Stimulated activated naive CD4-positive, alpha-beta T cell (primary cell): ENCODE results near the gene PLEKHA1.

ENCODE experiments used
- DNase-seq, 6 experiments: peaks; one replicate each; lab custom pipeline; 2025; lab: John Stamatoyannopoulos, UW

PLEKHA1 gene

DNA sequence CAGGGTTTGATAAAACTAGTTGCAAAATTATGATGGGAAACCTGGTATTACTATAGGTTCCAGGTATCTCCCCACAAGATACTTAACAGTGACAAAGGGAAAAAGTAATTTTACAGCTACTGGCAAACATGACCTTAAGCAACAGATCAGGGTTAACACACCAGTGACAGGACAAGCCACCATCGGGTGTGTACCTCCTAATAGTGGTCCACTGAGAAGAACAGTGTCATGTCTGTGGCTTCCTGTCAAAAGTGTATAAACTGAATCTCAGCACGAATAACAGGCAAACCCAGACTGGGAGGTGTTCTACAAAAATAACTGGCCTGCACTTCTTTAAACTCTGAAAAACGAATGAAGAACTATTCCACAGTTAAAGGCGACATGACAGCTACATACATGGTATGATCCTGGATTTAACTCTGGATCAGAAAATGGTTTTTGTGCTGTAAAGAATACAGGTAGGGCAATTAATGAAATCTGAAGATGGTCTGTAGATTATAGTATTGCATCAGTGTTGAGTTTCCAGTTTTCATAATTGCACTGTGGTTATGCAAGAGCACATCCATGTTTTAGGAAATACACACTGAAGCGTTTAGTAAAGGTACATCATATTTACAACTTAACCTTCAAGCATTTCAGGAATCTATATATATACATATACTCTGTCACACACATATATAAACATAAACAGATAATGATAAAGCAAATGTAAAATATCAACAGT lies 47.9 kb downstream of the PLEKHA1 start:
- DNase-seq, result no peak

GRCh38 chr10:122424059-122424458 lies 49.6 kb downstream of the PLEKHA1 start:
- no peak for DNase-seq

DNA sequence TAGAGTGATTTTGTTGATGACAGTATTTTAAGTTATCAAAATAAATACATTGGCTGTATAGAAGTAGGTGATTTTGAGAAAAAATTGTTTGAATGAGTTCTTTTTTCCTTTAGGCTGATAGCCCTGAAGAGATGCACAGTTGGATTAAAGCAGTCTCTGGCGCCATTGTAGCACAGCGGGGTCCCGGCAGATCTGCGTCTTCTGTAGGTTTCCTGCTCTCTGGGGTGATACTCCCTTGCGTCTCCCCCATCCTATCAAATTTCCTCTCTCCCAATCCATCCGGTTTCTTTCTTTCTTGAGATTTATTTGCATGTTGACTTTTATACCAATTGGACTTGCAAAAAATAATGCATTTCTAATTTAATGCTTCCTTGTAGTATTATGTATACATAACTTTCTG lies 52.3 kb downstream of the PLEKHA1 start:
- no peak for DNase-seq

- DNase-seq, result no peak
Measured at GRCh38 chr10:122427280-122427679, 52.8 kb downstream of the PLEKHA1 start.

GRCh38 chr10:122435212-122435827 lies 60.8 kb downstream of the PLEKHA1 start:
- DNase-seq, result peak in 3 of 6 experiments; percentile 34 to 73 (median 69)

DNA sequence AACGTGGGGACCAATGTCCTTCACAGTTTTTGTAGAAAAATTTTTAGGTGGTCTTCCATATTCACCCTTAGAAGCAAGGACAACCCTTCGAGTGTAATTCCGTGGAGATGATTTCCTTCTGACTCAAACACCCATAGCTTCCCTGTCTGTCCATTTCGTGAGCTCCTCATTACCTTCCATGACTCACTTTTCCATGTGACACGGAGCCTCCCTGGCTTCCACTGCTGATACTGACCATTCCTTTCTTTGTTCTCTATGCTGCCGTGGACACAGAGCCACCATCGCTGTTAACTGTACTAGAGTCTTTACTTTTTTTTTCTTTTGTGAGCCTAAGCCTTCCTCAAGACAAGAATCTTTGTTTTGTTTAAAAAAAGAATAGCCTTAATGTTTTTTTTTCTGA lies 67.5 kb downstream of the PLEKHA1 start:
- DNase-seq, result no peak

GRCh38 chr10:122445469-122445868 lies 71.0 kb downstream of the PLEKHA1 start:
- no peak for DNase-seq

- DNase-seq, result no peak
Measured at GRCh38 chr10:122445904-122446303, 71.4 kb downstream of the PLEKHA1 start.

GRCh38 chr10:122446668-122447423 lies 72.3 kb downstream of the PLEKHA1 start:
- no peak for DNase-seq

- DNase-seq, result no peak
Measured at GRCh38 chr10:122448600-122448999, 74.1 kb downstream of the PLEKHA1 start.

DNA sequence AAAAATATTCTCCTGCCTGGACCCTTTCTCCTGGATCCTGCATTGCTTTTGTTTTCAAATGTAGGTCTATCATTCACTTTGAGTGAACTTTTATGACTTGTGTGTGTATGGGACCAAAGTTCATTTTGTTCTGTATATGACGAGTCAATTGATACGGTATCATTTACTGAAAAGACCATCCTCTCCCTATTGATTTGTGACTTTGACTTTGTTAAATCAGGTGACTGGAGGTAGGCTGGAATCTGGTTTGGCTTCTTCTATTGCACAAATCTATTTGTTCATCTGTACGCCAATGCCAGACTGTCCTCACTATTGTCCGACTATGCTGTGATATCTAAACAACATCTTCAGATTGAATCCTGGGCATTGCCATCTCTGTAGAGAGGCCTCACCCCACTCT lies 74.6 kb downstream of the PLEKHA1 start:
- no peak for DNase-seq

DNA sequence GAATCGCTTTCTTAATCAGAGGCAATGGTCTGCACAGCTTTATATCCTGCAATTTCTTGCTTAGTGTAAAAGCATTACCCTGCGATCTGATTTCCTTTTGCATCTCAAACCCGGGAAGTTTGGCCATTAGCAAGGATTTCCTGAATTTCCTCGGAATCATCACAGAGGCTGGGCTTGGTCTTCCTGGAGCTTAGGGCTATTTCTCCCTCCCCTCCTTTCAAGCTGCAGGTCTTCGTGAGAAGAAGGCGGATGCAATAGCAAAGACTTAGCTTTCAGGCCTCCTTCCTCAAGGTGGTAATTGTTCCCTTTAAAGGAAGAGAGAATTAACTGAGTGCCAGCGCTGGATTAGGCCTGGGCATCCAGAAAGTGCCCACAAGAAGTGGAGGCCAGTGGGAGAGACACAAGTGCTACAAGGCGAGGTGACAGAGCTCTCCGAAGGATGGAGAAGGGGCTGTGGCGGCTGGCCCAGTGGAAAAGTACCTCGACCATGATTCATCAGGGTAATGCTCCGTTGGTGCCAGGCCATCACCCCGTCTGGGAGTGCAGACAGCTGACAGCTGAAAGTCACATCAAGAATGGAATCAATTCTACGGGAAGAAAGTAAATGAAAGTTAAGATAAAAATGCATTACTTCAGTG lies 76.0 kb downstream of the PLEKHA1 start:
- DNase-seq, result no peak

DNA sequence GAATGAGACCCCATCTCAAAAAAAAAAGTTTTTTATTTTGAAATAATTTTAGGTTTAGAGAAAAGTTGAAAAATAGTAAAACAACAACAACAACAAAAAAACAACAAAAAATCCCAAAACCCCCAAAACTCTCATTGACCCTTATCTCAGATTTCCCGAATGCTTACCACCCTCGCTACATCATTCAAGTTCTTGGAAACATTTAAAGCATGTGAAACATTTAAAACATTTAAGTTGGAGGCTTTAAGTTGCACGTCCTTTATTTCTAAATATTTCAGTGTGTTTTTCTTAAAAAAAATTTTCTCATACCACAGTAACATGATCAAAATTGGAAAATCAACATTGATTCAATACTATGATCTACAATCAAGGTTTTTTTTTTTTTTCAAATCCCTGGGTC lies 79.6 kb downstream of the PLEKHA1 start:
- no peak for DNase-seq

DNA sequence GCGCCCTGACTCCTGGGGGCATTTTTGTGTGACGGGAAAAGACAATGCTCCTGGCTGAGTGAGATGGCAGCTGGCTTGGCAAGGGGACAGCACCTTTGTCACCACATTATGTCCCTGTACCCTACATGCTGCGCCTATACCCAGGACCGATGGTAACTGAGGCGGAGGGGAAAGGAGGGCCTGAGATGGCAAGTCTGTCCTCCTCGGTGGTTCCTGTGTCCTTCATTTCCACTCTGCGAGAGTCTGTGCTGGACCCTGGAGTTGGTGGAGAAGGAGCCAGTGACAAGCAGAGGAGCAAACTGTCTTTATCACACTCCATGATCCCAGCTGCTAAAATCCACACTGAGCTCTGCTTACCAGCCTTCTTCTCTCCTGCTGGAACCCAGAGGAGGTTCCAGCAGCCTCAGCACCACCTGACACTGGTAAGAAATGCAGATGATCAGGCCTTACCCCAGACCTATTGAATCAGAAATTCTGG lies 80.1 kb downstream of the PLEKHA1 start, which contains the start of gene ARMS2:
TSS of gene ARMS2 (plus strand) at position 51 of the 478 bp plus-strand sequence. CDS start at position 126, 75 bp downstream.
- no peak for DNase-seq

- no peak for DNase-seq
Measured at GRCh38 chr10:122455376-122456079, 81.0 kb downstream of the PLEKHA1 start.

DNA sequence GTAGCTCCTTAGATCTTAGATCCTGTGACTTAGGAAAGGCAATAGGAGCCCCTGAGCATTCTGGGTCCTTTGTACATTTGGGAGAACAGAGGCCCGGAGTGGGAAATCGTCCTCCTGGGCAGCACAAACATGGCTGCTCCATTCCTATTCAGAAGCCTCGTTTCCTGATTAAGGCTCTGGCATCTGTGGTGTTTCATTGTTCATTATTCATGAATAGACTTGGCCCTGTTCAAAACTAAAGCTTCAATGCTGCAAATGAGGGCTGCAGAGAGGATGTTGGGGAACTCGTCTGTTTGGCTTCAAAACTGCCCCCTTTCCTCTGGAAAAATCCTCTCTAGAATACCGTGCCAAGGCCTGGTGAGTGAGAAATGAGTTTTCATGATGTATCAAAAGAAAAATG lies 83.4 kb downstream of the PLEKHA1 start:
- no peak for DNase-seq

- DNase-seq, result no peak
Measured at GRCh38 chr10:122458693-122459092, 84.2 kb downstream of the PLEKHA1 start.

DNA sequence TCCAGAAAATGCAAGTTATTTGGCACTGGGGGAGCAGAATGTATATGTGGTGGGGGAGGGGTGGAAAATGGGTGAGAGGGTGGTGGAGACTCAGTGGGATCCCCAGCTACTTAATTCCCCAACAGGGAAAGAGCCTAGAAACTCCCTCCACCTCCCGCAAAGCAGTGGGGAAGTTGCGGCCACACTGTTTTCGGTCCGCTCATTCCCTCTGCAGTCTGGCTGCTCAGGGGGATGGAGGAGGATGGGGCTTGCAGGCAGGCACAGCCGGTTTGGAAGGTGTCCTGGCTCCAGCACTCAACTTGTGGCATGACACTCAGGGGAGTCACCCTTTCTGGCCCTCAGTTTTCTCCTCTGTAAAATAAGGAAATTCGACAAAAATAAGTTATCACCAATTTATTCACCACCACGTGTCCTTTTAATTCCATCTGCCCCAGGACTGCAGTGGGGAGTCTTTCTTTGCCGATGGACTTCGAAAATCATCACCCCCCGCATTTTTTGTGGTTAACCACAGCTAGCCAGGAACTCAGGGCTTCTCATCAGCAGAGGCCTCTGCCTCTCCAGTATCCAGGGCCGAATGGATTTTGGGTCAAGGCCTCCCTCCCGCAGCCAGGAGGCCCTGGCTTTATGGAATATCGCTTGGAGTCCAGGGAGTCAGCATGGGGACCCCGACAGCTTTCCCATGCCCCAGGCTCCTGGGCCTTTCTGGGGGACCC lies 85.2 kb downstream of the PLEKHA1 start:
- DNase-seq, result no peak

- DNase-seq, result no peak
Measured at GRCh38 chr10:122460891-122461293, 86.4 kb downstream of the PLEKHA1 start.

GRCh38 chr10:122461367-122461728 lies 86.8 kb downstream of the PLEKHA1 start, which contains the start of gene HTRA1:
TSS of gene HTRA1 (plus strand) at chr10:122461553. CDS start at chr10:122461653, 100 bp downstream.
- no peak for DNase-seq
